Stimulated activated effector memory CD8-positive, alpha-beta T cell treated with anti-CD3 and anti-CD28 coated beads, Interleukin-12 subunit alpha, Interleukin-12 subunit beta, amount 100 ng/mL, for 72 hours (primary cell): ENCODE results near the gene TAS1R1.

Experiments used
- ATAC-seq: fragments of 150-1000 bp; cut with Tn5 transposase; 2 replicates; pipeline ENCODE4 v1.10.0; 2021
- DNase-seq, 2 donors: peaks; one replicate each; pipeline ENCODE4 v3.0.0; 2021 to 2022; ENCODE audit warnings: low spot score in 2 of 2
- H3K27ac Mint-ChIP-seq: one replicate; pipeline ENCODE4 v1.8.0; 2022; ENCODE audit warnings: mild to moderate bottlenecking, mixed read lengths
- H3K36me3 Mint-ChIP-seq: one replicate; pipeline ENCODE4 v1.8.0; 2022; ENCODE audit warnings: mild to moderate bottlenecking, mixed read lengths
- H3K4me1 Mint-ChIP-seq: one replicate; pipeline ENCODE4 v1.8.0; 2022; ENCODE audit warnings: mixed read lengths
- H3K4me3 Mint-ChIP-seq: one replicate; pipeline ENCODE4 v1.8.0; 2022; ENCODE audit warnings: mild to moderate bottlenecking, mixed read lengths
- H3K9me3 Mint-ChIP-seq: one replicate; pipeline ENCODE4 v1.8.0; 2022; ENCODE audit warnings: mixed read lengths

Gene TAS1R1

GRCh38 chr1:6621429-6622391, 66.6 kb downstream of the TAS1R1 start:
- no peak overlapping the region for H3K27ac Mint-ChIP-seq
- H3K4me1 Mint-ChIP-seq = peaks cover 31% of the 10 kb centered on the region
- no peak for ATAC-seq
- DNase-seq = no peak
- H3K9me3 Mint-ChIP-seq = no peaks in the 10 kb centered on the region
- peaks cover 73% of the 10 kb centered on the region for H3K36me3 Mint-ChIP-seq
- no peak overlapping the region for H3K4me3 Mint-ChIP-seq

- Mint-ChIP-seq H3K4me1 (peaks cover 32% of the 10 kb centered on the region), H3K36me3 (peaks cover 74% of the 10 kb centered on the region), H3K27ac (no peak overlapping the region), H3K9me3 (no peaks in the 10 kb centered on the region), H3K4me3 (no peak overlapping the region)
- DNase-seq (no peak), ATAC-seq (no peak)
Measured at GRCh38 chr1:6622396-6623152, 67.5 kb downstream of the TAS1R1 start.

- DNase-seq (no peak), ATAC-seq (no peak)
- Mint-ChIP-seq H3K4me1 (peaks cover 38% of the 10 kb centered on the region), H3K4me3 (no peak overlapping the region), H3K9me3 (no peaks in the 10 kb centered on the region), H3K36me3 (peaks cover 72% of the 10 kb centered on the region), H3K27ac (no peak overlapping the region)
Measured at GRCh38 chr1:6623269-6623965, 68.3 kb downstream of the TAS1R1 start.

GRCh38 chr1:6624710-6625583, 69.8 kb downstream of the TAS1R1 start, which contains the start of gene THAP3:
THAP3 (plus strand) TSS chr1:6624868; CDS start chr1:6625219, 351 bp downstream.
- Mint-ChIP-seq H3K27ac (peak within 1 kb of the TSS; percentile 87), H3K9me3 (no peaks in the 10 kb centered on the region), H3K36me3 (peaks cover 71% of the 10 kb centered on the region), H3K4me1 (peaks cover 47% of the 10 kb centered on the region), H3K4me3 (peak within 1 kb of the TSS; percentile 77)
- ATAC-seq = peak; percentile 95
- DNase-seq = peak; percentile 76 to 91

GRCh38 chr1:6625584-6626149, 70.6 kb downstream of the TAS1R1 start:
- H3K9me3 Mint-ChIP-seq = no peaks in the 10 kb centered on the region
- H3K4me1 Mint-ChIP-seq = peaks cover 48% of the 10 kb centered on the region
- peaks cover 71% of the 10 kb centered on the region for H3K36me3 Mint-ChIP-seq
- H3K4me3 Mint-ChIP-seq = peak overlapping the region; percentile 77
- peak; percentile 61 for ATAC-seq
- peak overlapping the region; percentile 87 for H3K27ac Mint-ChIP-seq
- no peak for DNase-seq

GRCh38 chr1:6627031-6627430, 71.9 kb downstream of the TAS1R1 start:
- H3K36me3 Mint-ChIP-seq = peaks cover 71% of the 10 kb centered on the region
- H3K4me1 Mint-ChIP-seq = peaks cover 48% of the 10 kb centered on the region
- ATAC-seq (no peak), DNase-seq (no peak)
- peak overlapping the region; percentile 77 for H3K4me3 Mint-ChIP-seq
- H3K9me3 Mint-ChIP-seq = no peaks in the 10 kb centered on the region
- peak overlapping the region; percentile 76 for H3K27ac Mint-ChIP-seq

- no peaks in the 10 kb centered on the region for H3K9me3 Mint-ChIP-seq
- peaks cover 42% of the 10 kb centered on the region for H3K4me1 Mint-ChIP-seq
- H3K27ac Mint-ChIP-seq = peak overlapping the region; percentile 76
- DNase-seq (no peak), ATAC-seq (no peak)
- peaks cover 71% of the 10 kb centered on the region for H3K36me3 Mint-ChIP-seq
- peak overlapping the region; percentile 77 for H3K4me3 Mint-ChIP-seq
Measured at GRCh38 chr1:6627841-6628545, 72.9 kb downstream of the TAS1R1 start.

GRCh38 chr1:6628971-6629479, 73.9 kb downstream of the TAS1R1 start:
- Mint-ChIP-seq H3K27ac (peak overlapping the region; percentile 61), H3K9me3 (no peaks in the 10 kb centered on the region), H3K36me3 (peaks cover 77% of the 10 kb centered on the region), H3K4me1 (peaks cover 37% of the 10 kb centered on the region), H3K4me3 (no peak overlapping the region)
- ATAC-seq (no peak), DNase-seq (no peak)
